ENCODE data around the gene PSMC3IP. TPM values are rescaled to one million over a fixed set of nuclear protein-coding genes. Genes with fewer than 3 reads are reported as not detected.

PSMC3IP gene
- total RNA-seq, 2 donors from 2014 or later, result 31.7 to 40.7 TPM

Other genes with a start within 250 kb of the PSMC3IP start
- 100 to 1,000 TPM; 346 to 380 TPM for gene STAT3, start 189.3 kb downstream of the PSMC3IP start, total RNA-seq
- 1 to 10 TPM; 2.4 to 4.3 TPM for gene CAVIN1, start 154.5 kb downstream of the PSMC3IP start, total RNA-seq
- gene ATP6V0A1, start 118.9 kb downstream of the PSMC3IP start, total RNA-seq, result 10 to 100 TPM; 22.1 TPM
- gene NAGLU, start 41.5 kb downstream of the PSMC3IP start, total RNA-seq, result 1 to 10 TPM; 9.4 to 9.8 TPM
- gene HSD17B1, start 24.8 kb downstream of the PSMC3IP start, total RNA-seq, result 1 to 10 TPM; 1.3 to 1.8 TPM
- 10 to 100 TPM; 98.2 to 98.5 TPM for gene COASY, start 15.6 kb downstream of the PSMC3IP start, total RNA-seq
- 10 to 100 TPM; 38.8 to 41.2 TPM for gene MLX, start 10.6 kb downstream of the PSMC3IP start, total RNA-seq
- 10 to 100 TPM; 41.5 to 42.6 TPM for gene RETREG3, start 31.6 kb upstream of the PSMC3IP start, total RNA-seq
- 10 to 100 TPM; 42.3 to 51.5 TPM for gene TUBG1, start 32.0 kb upstream of the PSMC3IP start, total RNA-seq
- gene TUBG2, start 81.6 kb upstream of the PSMC3IP start, total RNA-seq, result 10 to 100 TPM in 1 of 2 donors, 1 to 10 TPM in 1; 8.1 to 11.2 TPM
- gene PLEKHH3, start 99.3 kb upstream of the PSMC3IP start, total RNA-seq, result 1 to 10 TPM; 1.2 to 1.9 TPM
- under 1 TPM in 1 of 2 donors, not detected in 1; 0.83 TPM for gene CCR10, start 104.1 kb upstream of the PSMC3IP start, total RNA-seq
- 1 to 10 TPM in 1 of 2 donors, under 1 TPM in 1; 0.53 to 1.3 TPM for gene CNTNAP1, start 104.8 kb upstream of the PSMC3IP start, total RNA-seq
- gene EZH1, start 167.3 kb upstream of the PSMC3IP start, total RNA-seq, result 10 to 100 TPM; 40.9 to 45.9 TPM
- not detected for gene RAMP2, start 183.5 kb upstream of the PSMC3IP start, total RNA-seq
- 10 to 100 TPM; 64.4 to 71.6 TPM for gene VPS25, start 195.7 kb upstream of the PSMC3IP start, total RNA-seq
- 1 to 10 TPM; 1.0 to 1.1 TPM for gene WNK4, start 202.9 kb upstream of the PSMC3IP start, total RNA-seq
- gene COA3, start 221.0 kb upstream of the PSMC3IP start, total RNA-seq, result 10 to 100 TPM; 21.9 to 23.9 TPM
- under 1 TPM; 0.22 to 0.32 TPM for gene CNTD1, start 221.1 kb upstream of the PSMC3IP start, total RNA-seq
- gene BECN1, start 246.6 kb upstream of the PSMC3IP start, total RNA-seq, result 100 to 1,000 TPM in 1 of 2 donors, 10 to 100 TPM in 1; 98.4 to 100 TPM